Measurements from ENCODE around the gene TGM3.
A peak's percentile ranks its signal among the peaks of the same experiment; 100 is the strongest.

The TGM3 gene

GRCh38 chr20:2285193-2285592 is 10.6 kb upstream of the TGM3 start:
- no peak for DNase-seq (ENCODE audit: low read depth in 2 of 2)

- no peak for DNase-seq (ENCODE audit: low read depth in 2 of 2)
Observed at GRCh38 chr20:2285613-2286012, 10.2 kb upstream of the TGM3 start.

GRCh38 chr20:2287504-2287903 is 8.3 kb upstream of the TGM3 start:
- DNase-seq (ENCODE audit: low read depth in 2 of 2): no peak

GRCh38 chr20:2289475-2289874 is 6.3 kb upstream of the TGM3 start:
- DNase-seq (ENCODE audit: low read depth in 2 of 2): no peak

- DNase-seq (ENCODE audit: low read depth in 2 of 2): no peak
Observed at GRCh38 chr20:2290486-2290885, 5.3 kb upstream of the TGM3 start.

- no peak for DNase-seq (ENCODE audit: low read depth in 2 of 2)
Observed at GRCh38 chr20:2292416-2293110, 3.2 kb upstream of the TGM3 start.

- DNase-seq (ENCODE audit: low read depth in 2 of 2): no peak
Observed at GRCh38 chr20:2293486-2293885, 2.3 kb upstream of the TGM3 start.

- DNase-seq (ENCODE audit: low read depth in 2 of 2): no peak
Observed at GRCh38 chr20:2293971-2294370, 1.8 kb upstream of the TGM3 start.

GRCh38 chr20:2295286-2295685 is 515 bp upstream of the TGM3 start:
- no peak for DNase-seq (ENCODE audit: low read depth in 2 of 2)

GRCh38 chr20:2296524-2297356 is 939 bp downstream of the TGM3 start:
- DNase-seq (ENCODE audit: low read depth in 2 of 2): no peak

GRCh38 chr20:2297357-2297728 is 1.5 kb downstream of the TGM3 start:
- DNase-seq (ENCODE audit: low read depth in 2 of 2): no peak

- no peak for DNase-seq (ENCODE audit: low read depth in 2 of 2)
Observed at GRCh38 chr20:2298116-2298515, 2.3 kb downstream of the TGM3 start.

- no peak for DNase-seq (ENCODE audit: low read depth in 2 of 2)
Observed at GRCh38 chr20:2298701-2299100, 2.9 kb downstream of the TGM3 start.

- no peak for DNase-seq (ENCODE audit: low read depth in 2 of 2)
Observed at GRCh38 chr20:2299301-2299700, 3.5 kb downstream of the TGM3 start.

GRCh38 chr20:2300002-2300401 is 4.2 kb downstream of the TGM3 start:
- no peak for DNase-seq (ENCODE audit: low read depth in 2 of 2)

GRCh38 chr20:2300420-2300819 is 4.6 kb downstream of the TGM3 start:
- DNase-seq (ENCODE audit: low read depth in 2 of 2): no peak

GRCh38 chr20:2301164-2301622 is 5.4 kb downstream of the TGM3 start:
- peak in 1 of 2 donors; percentile 1 for DNase-seq (ENCODE audit: low read depth in 2 of 2)

GRCh38 chr20:2302384-2303060 is 6.7 kb downstream of the TGM3 start:
- no peak for DNase-seq (ENCODE audit: low read depth in 2 of 2)

- no peak for DNase-seq (ENCODE audit: low read depth in 2 of 2)
Observed at GRCh38 chr20:2303673-2304072, 7.9 kb downstream of the TGM3 start.

- no peak for DNase-seq (ENCODE audit: low read depth in 2 of 2)
Observed at GRCh38 chr20:2304180-2304579, 8.4 kb downstream of the TGM3 start.

GRCh38 chr20:2305029-2305428 is 9.2 kb downstream of the TGM3 start:
- no peak for DNase-seq (ENCODE audit: low read depth in 2 of 2)

- DNase-seq (ENCODE audit: low read depth in 2 of 2): no peak
Observed at GRCh38 chr20:2305479-2305878, 9.7 kb downstream of the TGM3 start.

GRCh38 chr20:2305946-2306345 is 10.1 kb downstream of the TGM3 start:
- DNase-seq (ENCODE audit: low read depth in 2 of 2): no peak
